GM12878 (cell line): ENCODE measurements around the gene SKOR2. TPM values are rescaled to one million over a fixed set of nuclear protein-coding genes. Genes with fewer than 3 reads are reported as not detected.

Experiments
- FOS ChIP-seq: IDR thresholded peaks from 3 replicates; pipeline ENCODE4 v1.6.1; 2011; ENCODE audit warnings: borderline replicate concordance; ENCODE audit not compliant: insufficient read length; ENCODE audit errors: extremely low read depth
- FOXM1 ChIP-seq: IDR thresholded peaks from 2 replicates; pipeline ENCODE4 v1.6.1; 2012; ENCODE audit warnings: low read depth, mild to moderate bottlenecking, inconsistent platforms, low read length, moderate library complexity
- GABPA ChIP-seq: IDR thresholded peaks from 2 replicates; pipeline ENCODE4 v1.6.1; 2014; ENCODE audit warnings: antibody characterized with exemption, low read depth, mild to moderate bottlenecking, inconsistent platforms
- HDGF ChIP-seq: fragments of 450-650 bp; IDR thresholded peaks from 2 replicates; pipeline ENCODE4 v1.6.1; 2016; ENCODE audit warnings: antibody characterized with exemption
- KLF5 ChIP-seq: fragments of 450-650 bp; IDR thresholded peaks from 2 replicates; pipeline ENCODE4 v1.6.1; 2014; ENCODE audit warnings: mild to moderate bottlenecking; ENCODE audit not compliant: partially characterized antibody
- LARP7 ChIP-seq: fragments of 450-650 bp; IDR thresholded peaks from 2 replicates; pipeline ENCODE4 v1.6.1; 2017; ENCODE audit warnings: mild to moderate bottlenecking
- NFXL1 ChIP-seq: fragments of 450-650 bp; IDR thresholded peaks from 2 replicates; pipeline ENCODE4 v1.6.1; 2017; ENCODE audit warnings: antibody characterized with exemption, mild to moderate bottlenecking, borderline replicate concordance
- PRDM15 ChIP-seq: fragments of 450-650 bp; formaldehyde crosslinking; IDR thresholded peaks from 2 replicates; pipeline ENCODE4 v1.4.0; 2020; ENCODE audit warnings: mild to moderate bottlenecking, moderate library complexity
- RAD21 ChIP-seq: IDR thresholded peaks from 2 replicates; pipeline ENCODE4 v1.6.1; 2011; ENCODE audit warnings: mild to moderate bottlenecking, low read depth, low read length, moderate library complexity; ENCODE audit not compliant: insufficient read depth
- SIN3A ChIP-seq: IDR thresholded peaks from 2 replicates; pipeline ENCODE4 v1.6.1; 2012; ENCODE audit warnings: low read depth, low read length, improper control_type of control experiment
- SMAD5 ChIP-seq: IDR thresholded peaks from 2 replicates; pipeline ENCODE4 v1.6.1; 2016; ENCODE audit warnings: antibody characterized with exemption, low read depth
- STAT3 ChIP-seq: IDR thresholded peaks from 2 replicates; pipeline ENCODE4 v1.6.1; 2011; ENCODE audit warnings: low read depth, low read length, improper control_type of control experiment
- WRNIP1 ChIP-seq: IDR thresholded peaks from 2 replicates; pipeline ENCODE4 v1.6.1; 2011; ENCODE audit warnings: low read depth, low read length, improper control_type of control experiment, borderline replicate concordance
- ZNF24 ChIP-seq: fragments of 450-650 bp; IDR thresholded peaks from 2 replicates; pipeline ENCODE4 v1.6.1; 2017; ENCODE audit warnings: antibody characterized with exemption, mild to moderate bottlenecking
- ZNF687 ChIP-seq: fragments of 450-650 bp; IDR thresholded peaks from 2 replicates; pipeline ENCODE4 v1.6.1; 2017; ENCODE audit warnings: mild to moderate bottlenecking, moderate library complexity
- polyA plus RNA-seq, 11 experiments: library from polyadenylated mRNA; depleted of rRNA in 4 of 11; unstranded in 6 of 11; stranded (reverse) in 5 of 11; fragments of >200 nt; fragmentation: Nextera tagmentation in 4 of 11; fragmentation: Illumina TruSeq in 1 of 11; extraction: Ambion mirVana in 4 of 11; extraction: Trizol in 1 of 11; gene quantifications; 1 replicate in 1 of 11; 2 replicates in 10 of 11; pipeline versions ENCODE4 v1.2.1 to v1.2.3, GENCODE V29; 2011 to 2016; ENCODE audit warnings: inconsistent platforms in 2 of 11, missing spikeins in 2 of 11, low read depth in 1 of 11
- total RNA-seq, 4 experiments: library from RNA; depleted of rRNA in 3 of 4; stranded (reverse); fragments of >200 nt in 3 of 4; fragmentation: Illumina TruSeq in 1 of 4; extraction: Trizol in 1 of 4; gene quantifications; 2 replicates each; pipeline versions ENCODE4 v1.2.1 to v1.2.3, GENCODE V29; 2013 to 2021
- TF ChIP-seq, protein P1 (sequence below): fragments of 450-650 bp; IDR thresholded peaks from 2 replicates; pipeline ENCODE4 v1.6.1; 2017; ENCODE audit warnings: mild to moderate bottlenecking, moderate library complexity
- TF ChIP-seq, protein P2 (sequence below): IDR thresholded peaks from 2 replicates; pipeline ENCODE4 v1.6.1; 2011; ENCODE audit warnings: borderline replicate concordance, low read depth, mild to moderate bottlenecking, moderate library complexity, low read length; ENCODE audit not compliant: insufficient read depth, poor library complexity, severe bottlenecking

SKOR2 gene
- total and polyA plus RNA-seq, 10 of the 15 experiments (the other 5 are each of a cell fraction or from before 2014, with no cell fraction given): not detected

DNA sequence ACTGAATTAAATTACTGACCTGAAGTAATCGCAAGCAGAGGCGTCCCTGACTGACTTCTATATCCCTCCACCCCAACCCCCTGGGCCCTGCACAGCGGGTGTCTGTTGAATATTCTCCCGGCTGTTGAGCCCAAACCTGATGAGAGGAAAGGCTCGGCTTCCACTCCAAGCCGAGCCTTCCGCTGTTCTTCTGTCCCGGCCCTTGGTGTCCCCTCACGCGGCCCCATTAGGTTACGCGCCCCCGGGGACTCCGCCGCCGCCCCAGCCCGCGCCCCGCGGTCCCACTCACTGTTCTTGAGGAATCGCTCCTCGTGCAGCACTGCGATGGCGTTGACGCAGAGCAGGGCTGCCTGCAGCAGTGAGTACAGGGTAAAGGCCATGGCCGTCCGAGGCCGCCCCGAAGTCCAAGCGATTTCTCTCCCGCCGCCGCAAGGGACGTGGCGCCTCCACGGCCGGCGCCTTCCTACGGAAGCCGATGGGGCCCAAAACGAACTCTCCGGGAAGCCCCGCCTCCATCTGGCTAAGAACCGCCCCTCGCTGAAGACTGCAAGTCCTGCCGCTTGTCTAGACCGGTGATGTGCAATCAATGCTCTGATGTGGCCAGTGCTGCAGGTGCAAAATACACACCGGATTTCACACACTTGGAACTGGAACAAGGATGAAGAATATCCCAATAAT is 75.4 kb downstream of the SKOR2 start, which contains the start of gene IER3IP1 (continued):
- TF ChIP-seq ZNF687 (peak; percentile 50; the same call in 1 of the 2 replicates), WRNIP1 (no peak), FOS (no peak), GABPA (no peak), FOXM1 (no peak), RAD21 (no peak), PRDM15 (CRISPR knock-in tag) (no peak), ZNF24 (no peak), KLF5 (no peak), STAT3 (no peak), HDGF (no peak), SMAD5 (no peak; the same call in 1 of the 2 replicates), NFXL1 (no peak), LARP7 (peak; percentile 79), SIN3A (no peak)
- TF ChIP-seq, protein P1, sequence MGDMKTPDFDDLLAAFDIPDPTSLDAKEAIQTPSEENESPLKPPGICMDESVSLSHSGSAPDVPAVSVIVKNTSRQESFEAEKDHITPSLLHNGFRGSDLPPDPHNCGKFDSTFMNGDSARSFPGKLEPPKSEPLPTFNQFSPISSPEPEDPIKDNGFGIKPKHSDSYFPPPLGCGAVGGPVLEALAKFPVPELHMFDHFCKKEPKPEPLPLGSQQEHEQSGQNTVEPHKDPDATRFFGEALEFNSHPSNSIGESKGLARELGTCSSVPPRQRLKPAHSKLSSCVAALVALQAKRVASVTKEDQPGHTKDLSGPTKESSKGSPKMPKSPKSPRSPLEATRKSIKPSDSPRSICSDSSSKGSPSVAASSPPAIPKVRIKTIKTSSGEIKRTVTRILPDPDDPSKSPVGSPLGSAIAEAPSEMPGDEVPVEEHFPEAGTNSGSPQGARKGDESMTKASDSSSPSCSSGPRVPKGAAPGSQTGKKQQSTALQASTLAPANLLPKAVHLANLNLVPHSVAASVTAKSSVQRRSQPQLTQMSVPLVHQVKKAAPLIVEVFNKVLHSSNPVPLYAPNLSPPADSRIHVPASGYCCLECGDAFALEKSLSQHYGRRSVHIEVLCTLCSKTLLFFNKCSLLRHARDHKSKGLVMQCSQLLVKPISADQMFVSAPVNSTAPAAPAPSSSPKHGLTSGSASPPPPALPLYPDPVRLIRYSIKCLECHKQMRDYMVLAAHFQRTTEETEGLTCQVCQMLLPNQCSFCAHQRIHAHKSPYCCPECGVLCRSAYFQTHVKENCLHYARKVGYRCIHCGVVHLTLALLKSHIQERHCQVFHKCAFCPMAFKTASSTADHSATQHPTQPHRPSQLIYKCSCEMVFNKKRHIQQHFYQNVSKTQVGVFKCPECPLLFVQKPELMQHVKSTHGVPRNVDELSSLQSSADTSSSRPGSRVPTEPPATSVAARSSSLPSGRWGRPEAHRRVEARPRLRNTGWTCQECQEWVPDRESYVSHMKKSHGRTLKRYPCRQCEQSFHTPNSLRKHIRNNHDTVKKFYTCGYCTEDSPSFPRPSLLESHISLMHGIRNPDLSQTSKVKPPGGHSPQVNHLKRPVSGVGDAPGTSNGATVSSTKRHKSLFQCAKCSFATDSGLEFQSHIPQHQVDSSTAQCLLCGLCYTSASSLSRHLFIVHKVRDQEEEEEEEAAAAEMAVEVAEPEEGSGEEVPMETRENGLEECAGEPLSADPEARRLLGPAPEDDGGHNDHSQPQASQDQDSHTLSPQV: no peak
- TF ChIP-seq, protein P2, sequence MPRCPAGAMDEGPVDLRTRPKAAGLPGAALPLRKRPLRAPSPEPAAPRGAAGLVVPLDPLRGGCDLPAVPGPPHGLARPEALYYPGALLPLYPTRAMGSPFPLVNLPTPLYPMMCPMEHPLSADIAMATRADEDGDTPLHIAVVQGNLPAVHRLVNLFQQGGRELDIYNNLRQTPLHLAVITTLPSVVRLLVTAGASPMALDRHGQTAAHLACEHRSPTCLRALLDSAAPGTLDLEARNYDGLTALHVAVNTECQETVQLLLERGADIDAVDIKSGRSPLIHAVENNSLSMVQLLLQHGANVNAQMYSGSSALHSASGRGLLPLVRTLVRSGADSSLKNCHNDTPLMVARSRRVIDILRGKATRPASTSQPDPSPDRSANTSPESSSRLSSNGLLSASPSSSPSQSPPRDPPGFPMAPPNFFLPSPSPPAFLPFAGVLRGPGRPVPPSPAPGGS: no peak
